Measurements from ENCODE around the gene XYLT1.

Gene XYLT1

GRCh38 chr16:17395849-17396480, 74.8 kb downstream of the XYLT1 start:
- no peak for DNase-seq

DNA sequence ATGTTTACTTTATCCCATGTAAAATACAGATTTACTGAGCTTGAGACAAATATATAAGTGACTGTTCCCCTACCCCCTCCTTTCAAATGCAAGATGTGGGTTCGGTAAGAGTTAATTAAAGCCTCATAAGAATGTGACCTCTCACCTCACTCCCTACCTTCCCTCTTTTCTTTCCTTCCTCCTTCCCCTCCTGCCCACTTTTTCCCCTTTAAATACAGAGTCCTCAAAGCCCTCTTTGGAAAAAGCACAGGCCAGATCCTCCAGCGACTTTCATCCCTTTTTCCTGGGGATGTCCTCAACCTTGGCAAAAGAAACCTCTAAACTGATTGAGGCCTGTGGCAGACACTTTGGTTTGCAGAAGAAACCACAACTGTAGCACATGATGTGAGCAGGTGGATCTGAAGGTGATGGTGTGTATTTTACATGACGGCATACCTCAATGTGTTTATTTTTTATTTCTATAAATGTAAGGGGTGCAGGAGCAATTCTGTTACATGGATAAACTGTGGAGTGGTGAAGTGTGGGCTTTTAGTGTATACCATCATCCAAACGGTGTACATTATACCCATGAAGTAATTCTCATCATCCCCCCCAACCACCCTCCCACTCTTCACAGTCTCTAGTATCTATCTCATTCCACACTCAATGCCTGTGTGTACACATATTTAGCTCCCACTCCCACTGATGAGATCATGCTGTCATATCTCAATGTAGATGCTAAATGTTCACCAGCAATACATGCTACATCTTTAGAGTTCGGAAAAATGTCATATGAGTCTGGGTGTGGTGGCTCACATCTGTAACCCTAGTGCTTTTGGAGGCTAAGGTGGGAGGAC, 77.7 kb downstream of the XYLT1 start:
- no peak for DNase-seq

GRCh38 chr16:17392127-17392856, 78.5 kb downstream of the XYLT1 start:
- no peak for DNase-seq

DNA sequence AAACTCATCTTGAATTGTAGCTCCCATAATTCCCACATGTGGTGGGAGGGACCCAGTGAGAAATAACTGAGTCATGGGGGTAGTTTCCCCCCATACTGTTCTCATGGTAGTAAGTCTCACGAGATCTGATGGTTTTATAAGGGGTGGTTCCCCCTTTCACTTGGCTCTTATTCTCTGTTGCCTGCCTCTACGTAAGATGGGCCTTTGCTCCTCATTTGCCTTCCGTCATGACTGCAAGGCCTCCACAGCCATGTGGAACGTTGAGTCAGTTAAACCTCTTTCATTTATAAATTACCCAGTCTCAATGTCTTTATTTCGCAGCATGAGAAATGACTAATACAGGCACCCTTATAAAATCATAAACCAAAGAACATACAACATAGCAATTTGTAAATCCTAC, 79.0 kb downstream of the XYLT1 start:
- DNase-seq: no peak

- DNase-seq: no peak
Measured at GRCh38 chr16:17389384-17389783, 81.4 kb downstream of the XYLT1 start.

DNA sequence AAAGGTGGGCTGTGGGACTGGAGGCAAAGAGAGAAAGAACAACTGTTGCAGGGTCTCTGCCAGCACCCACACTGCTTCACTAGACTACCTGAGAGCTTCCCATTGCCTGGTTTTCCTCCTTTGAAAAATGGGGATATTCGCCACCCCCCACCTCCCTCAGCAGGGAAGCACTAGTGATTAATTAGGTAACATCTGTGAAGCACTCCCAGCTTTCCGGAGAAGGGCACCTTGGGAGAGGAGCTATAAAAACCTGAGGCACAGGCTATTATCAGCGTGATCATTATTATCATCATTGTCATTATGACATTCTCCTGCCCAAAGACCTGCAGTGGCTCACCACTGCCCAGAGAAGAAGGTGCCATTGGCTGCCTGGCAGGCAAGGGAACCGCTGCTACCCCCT, 83.5 kb downstream of the XYLT1 start:
- DNase-seq: no peak

DNA sequence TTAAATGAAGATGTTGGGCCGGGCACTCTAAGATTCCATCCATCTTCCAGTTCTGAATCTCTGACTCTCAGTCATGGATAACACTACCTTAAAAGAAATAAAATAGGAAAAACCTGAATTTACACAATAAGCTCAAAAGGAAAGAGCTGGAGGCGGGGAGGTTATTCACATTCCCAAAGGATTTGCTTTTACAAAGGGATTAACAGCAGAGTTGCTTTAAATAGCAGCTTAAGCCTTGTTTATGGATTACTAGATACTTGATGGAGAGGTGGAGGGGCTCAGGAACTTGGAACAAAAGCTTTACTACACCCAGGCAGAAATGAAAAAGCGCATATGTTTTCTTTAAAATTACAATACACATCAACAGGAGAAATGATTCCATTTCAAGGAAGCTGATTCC, 84.5 kb downstream of the XYLT1 start:
- DNase-seq: no peak

GRCh38 chr16:17384471-17384870, 86.3 kb downstream of the XYLT1 start:
- no peak for DNase-seq

- no peak for DNase-seq
Measured at GRCh38 chr16:17382949-17383863, 87.6 kb downstream of the XYLT1 start.

DNA sequence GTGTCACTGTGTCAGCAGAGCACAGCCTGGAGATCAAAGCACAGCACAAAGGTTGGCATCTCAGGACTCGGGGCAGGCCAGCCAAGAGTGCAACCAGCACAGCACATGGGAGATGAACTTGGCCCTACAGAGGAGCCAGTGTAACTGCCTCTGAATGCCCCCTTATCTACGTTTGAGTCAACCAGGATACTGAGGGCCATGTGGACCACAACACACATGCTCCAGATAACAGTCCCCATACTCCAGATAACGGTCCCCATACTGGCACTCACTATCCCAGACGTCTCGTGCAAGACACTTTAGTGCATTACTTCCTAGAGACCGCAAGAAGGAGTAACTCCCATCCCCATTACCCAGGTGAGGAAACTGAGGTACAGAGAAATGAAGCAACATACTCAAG, 88.2 kb downstream of the XYLT1 start:
- DNase-seq: no peak

- no peak for DNase-seq
Measured at GRCh38 chr16:17381784-17382183, 89.0 kb downstream of the XYLT1 start.

DNA sequence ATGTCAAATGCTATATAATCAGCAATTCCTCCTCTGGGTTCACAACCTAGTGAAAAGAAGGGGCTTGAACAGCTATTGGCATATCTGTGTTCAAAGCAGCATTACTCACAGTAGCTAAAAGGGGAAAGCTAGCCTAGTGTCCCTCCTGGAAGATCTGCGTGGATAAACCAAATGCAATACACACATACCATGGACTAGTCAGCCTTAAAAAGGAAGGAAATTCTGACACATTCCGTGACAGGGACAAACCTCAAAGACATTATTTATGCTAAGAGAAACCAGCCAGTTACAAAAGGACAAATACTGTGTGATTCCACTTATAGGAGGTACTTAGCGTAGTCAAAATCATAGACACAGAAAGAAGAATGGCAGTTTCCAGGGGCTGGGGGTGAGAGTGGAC, 90.1 kb downstream of the XYLT1 start:
- DNase-seq: peak; percentile 30 to 48

DNA sequence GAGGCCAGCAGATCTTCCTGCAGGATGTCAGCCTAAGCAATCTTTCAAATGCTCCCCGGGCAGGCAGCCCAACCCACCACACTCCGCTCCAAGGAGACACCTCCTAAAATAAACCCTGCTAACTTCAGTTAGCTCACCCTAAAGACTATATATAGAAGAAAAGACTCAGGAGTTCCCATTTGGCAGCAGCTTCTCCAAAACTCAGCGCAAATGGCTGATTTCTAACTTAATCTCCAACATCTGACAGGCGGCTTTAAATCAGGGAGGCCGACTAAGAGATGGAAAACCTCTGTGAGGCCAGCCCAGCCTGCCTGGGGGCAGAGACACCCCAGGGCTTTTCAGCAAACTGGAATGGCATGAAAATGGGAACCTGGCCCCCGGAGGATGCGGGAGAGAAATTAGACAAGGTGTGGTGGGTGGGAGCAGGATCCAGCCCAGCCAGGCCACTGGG, 91.6 kb downstream of the XYLT1 start:
- no peak for DNase-seq

DNA sequence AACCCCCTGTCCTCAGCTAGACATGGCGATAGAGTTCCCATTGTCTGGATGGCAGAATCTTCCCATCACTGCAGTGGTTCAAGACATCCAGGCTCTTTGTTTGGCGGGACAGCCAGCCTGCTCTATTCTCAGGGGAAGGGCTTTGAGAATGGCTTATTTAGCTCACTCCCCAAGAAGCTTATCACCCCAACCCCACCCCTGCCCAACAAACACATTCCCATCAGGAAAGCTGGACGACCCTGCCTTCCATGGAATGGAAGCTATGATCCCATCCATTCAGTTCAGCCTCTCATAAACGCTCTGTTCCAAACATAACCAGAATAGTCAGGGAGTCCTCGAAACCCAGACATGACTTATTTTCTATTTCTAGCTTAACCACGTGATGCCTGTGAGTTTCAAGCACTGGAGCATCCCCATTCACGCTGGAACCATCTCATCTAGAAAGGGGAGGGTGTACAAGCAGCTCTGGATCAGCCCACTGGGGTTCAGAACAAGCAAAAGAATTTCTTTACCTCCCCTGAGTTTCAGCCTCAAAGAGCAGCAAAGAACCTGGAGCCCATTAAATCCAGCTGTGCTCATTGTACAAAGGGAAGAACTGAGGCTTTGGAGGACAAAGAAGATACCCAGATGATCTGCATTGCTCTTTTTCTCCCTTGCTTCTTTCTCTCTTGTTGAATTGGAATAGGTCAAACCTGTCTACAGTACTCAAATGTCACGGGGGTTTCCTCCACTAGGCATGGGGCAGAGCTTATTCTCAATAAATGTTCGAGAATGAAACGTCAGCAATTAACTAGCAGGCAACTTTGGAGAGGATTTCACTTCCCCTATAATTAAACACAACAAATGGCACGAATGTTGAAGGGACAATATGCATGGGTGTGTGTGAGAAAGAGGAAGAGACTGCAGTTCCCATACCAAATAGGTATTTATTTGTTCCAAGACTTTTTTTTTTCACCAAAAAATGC, 93.1 kb downstream of the XYLT1 start:
- DNase-seq: peak; percentile 58 to 63

DNA sequence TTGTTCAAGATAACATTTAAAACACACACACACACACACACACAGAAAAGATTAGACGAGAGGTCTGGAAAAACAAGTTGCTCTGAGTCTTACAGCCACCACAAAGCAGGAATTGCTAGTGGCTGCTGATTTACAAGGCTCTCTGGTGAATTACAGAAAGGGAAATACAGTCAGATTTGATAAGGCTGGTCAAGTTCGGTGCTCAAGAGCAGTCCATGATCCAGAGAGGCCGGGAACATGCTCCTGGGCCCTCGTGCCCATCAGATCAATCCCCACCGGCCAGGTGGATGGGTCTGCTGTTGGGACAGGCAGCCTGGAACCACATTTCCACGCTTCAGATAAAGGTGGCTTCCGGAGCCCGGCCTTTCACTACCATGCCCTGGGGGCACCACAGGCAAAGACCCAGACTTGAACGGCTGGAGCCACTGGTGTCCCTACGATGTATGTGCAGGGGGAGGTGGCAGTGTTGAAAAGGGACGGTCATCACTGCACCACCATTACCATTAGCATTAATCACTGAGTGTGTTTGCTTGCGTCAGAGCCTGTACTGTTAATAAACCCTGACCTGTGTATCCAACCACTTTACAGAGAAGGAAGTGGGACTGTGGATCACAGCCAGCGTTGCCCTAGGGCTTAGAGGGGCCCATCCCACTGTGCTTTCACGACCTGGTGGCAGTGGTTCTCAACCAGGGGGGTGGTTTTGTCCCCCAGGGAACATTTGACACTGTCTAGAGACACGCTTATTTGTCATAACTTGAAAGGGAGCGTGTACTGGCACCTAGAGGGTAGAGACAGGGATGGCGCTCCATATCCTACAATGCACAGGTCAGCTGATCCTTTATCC, 95.1 kb downstream of the XYLT1 start:
- DNase-seq: peak; percentile 45 to 56

DNA sequence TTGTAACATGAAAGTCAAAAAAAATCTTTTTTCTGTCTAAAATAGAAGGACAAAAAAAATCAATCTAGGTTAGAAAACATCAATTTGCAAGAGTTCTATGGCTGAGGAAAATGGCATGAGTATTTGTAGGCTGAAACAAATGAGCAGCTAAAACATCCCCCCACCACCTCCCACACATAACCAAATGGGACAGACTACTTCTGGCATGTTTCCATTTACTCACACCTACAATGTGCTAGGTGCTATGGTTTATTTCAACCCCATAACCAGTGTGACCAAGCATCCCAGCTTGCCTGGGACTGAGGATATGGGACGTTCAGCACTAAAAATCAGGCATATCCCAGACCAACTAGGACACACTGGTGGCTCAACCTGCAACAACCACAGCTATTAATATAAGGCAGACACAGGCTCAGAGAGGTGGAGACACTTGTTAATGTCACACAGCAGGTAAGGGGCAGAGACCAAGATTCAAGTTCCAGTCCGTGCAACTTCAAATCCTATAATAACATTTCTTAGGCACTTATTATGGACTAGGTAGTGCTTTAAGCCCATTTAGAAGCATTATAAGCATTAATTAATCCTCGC, 96.0 kb downstream of the XYLT1 start:
- DNase-seq: no peak

DNA sequence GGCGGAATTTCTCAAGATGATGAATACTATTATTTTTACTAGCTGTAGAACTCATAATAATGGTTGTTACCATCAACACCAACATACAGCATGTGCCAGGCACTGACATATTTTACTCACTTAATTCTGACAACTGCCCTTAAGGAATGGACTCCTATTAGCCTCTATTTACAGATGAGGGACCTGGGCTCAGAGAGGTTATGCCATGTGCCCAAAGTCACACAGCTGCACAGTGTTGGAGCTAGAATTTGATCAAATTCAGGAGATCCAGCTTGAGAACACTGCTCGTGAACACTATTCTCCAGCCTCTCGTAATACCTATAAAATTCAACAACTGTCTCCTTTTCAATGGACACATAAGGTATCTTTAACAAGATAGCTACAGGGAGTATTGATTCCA, 97.2 kb downstream of the XYLT1 start:
- DNase-seq: no peak

DNA sequence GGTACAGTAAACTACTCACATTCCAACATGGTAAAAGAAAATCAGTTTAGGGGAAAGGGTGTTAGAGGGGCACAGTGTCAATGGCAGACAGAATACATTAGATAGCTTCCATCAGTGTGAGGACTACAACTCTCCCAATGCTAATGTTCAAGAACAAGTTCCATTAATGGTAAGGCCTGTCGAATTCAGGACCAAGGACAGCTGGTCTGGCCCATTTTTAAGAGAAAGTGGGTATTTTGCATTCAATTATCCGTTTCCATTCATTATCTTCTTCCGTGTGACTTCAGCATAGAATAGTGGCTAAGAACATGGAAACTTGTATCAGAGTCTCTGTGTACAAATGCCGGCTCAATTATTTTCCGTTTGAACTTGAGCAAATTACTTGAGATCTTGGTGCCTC, 98.4 kb downstream of the XYLT1 start:
- peak in 1 of 2 experiments; percentile 6 for DNase-seq

DNA sequence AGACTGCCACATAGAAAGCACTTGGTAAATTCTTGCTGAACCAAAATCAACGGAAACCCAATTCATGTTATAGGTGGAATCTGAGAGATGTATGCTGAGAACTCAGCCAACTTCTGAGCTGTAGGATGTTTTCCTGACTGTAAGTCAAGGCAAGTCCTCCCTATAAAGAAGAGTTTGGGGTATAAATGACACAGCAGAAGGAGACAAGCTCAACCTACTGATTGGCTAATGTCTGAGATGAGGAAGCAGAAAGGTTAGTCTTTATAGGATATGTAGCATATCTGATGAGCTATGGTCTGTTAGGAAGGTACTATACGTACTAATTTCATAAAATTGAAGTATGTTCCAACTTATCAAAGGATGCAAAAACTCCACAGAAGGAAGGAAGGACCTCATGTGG, 99.5 kb downstream of the XYLT1 start:
- no peak for DNase-seq

DNA sequence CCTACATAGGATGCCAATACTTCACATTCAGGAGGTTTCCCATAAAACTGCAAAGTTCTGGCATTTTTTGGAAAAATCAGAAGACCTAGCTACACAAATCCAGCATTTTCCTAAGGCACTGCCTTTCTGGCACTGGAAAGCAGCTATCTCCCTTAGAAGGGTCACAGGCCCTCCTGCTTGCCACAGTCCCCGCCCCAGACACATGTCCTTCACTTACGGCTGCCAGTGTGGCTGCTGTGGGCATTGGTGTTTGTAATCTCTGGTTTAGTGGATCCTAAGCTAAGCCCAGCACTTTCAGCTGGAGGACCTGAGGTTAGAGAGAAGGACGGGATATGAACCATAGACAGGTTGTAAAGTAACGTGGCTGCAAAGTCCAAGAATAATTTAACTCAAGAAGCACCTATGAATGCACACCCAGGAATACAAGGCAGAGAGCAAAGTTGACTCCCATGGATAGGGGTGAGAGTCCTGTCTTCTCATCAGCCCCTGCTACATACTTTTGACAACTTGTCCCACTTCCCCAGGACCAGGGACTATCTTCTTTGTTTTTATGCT, 100.0 kb downstream of the XYLT1 start:
- DNase-seq: no peak

Data from AML-193 (cell line).